Activated T-helper 1 cell treated with anti-CD3 and anti-CD28 coated beads, Interleukin-2, amount 50 U/mL, for 16 hours (primary cell): ENCODE results near the gene PNO1.
"Not testable (repeated sequence)": the region's sequence is repeated elsewhere in the genome, so short reads cannot be mapped to it uniquely, and the experiment has no call there.

ENCODE experiments used
- DNase-seq, 2 donors: peaks; one replicate each; pipeline ENCODE4 v3.0.0-alpha.2; 2020; ENCODE audit warnings: low read depth in 1 of 2, low spot score in 1 of 2

PNO1 gene

DNA sequence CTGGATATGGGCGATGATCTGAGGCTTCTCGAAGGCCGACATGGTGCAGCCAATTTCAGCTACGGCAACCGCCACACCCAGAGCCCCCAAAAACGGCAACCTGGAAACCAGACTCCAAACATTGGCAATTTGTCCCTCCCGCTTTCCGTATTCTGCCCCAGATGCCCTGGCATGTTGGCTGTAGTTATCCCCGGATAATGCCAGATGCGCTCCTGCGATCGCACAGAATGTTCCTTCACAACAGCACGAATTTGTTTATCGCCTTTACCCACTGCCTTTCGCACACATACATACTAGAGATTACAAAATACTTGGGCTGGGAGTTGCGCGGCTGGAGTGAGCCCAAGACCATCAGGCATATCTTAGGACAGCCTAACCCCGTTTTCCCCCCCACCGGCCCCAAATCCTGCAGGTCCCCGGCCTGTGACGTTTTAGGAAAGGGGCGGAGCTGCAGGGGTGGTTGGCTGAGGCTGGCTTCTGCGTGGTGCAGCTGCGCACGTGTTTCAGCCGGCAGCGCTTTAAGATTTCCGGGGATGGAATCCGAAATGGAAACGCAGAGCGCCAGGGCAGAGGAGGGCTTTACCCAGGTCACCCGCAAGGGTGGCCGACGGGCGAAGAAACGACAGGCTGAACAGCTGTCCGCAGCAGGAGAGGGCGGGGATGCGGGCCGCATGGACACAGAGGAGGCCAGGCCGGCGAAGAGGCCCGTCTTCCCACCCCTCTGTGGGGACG lies at the start of gene PNO1:
Gene PNO1 (plus strand): TSS at position 487 of the 732 bp plus-strand sequence. CDS start 47 bp downstream, at position 534.
- peak; percentile 94 to 95 for DNase-seq

DNA sequence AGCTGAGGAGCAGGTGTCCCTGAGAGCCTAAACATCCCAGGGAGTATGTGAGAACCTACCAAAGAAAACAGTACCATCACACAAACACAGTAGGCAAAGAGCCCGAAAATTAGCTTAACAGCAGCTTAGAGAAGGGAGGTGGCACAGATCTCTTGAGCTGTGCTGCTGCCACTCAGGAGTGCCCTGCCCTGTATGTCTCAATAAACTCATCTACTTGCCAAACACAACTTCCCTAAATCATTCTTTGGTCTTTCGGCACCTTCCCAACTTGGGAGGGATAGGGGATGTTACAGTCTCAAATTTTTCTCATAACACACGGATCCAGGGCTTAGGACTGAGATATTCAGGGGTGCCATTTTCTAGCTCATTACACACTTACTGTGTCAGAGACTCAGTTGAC lies 49.6 kb upstream of the PNO1 start:
- DNase-seq = no peak

DNA sequence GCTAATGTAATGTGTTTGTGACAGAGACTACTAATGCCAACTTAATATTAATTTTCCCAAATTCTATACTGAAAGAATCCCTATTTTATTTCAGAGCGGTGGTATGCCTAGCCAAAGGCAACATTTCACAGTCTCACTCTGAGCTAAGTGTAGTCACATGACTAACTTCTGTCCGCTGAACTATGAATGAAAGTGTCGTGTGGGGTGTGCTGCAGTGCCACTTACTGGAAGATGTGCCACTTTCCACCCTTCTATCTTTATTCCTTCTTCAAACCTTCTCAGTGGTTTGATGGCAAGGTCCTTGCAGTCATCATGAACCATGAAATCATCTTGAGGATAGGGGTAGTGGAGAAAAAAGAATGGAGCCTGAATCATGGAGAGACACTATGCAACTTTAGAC lies 47.6 kb upstream of the PNO1 start:
- DNase-seq = no peak

DNA sequence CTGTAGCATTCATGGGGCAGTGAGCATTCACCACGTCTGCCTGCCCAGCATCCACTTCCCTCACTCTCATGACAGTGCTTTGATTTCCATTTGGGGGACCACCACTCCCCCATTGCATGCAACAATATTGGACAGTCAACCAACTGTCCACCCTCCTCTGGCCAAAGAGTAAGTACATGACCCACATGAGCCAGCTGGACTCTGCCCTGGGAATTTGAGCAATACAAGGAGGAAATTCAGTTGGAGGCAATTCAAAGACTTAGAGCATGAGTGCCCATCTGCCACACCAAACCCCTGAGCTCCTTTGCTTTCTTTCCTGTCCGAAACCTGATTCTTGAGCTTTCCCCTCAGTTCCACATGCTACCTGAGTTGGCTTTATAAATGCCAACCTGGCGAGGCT lies 41.7 kb upstream of the PNO1 start:
- no peak for DNase-seq

DNA sequence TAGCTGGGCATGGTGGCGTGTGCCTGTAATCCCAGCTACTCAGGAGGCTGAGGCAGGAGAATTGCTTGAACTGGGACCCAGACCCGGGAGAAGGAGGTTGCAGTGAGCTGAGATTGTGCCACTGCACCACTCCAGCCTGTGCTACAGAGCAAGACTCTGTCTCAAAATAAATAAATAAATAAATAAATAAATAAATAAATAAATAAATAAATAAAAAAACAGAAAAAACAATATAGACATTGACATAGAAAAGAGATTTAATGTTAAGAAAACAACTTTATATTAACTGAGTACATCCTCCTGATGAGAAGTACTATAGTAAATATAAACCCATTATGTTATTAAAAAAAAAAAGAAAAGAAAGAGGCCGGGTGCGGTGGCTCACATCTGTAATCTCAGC lies 39.8 kb upstream of the PNO1 start:
- not testable (repeated sequence) for DNase-seq

DNA sequence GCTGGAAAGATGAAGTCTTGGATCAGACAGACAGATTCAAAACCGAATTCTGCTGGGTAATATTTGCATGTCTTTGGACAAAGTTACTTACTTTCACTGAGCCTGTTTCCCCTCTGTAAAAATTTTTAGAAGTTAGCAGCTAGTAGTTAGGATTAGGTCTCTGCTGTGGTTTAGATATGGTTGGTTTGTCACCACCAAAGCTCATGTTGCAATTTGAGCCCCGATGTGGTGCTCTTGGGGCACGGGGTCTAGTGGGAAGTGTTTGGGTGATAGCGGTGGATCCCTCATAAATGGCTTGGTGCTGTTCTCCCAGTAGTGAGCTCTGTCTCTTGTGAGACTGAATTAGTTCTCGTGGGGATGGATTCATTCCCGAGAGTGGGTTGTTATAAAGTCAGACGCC lies 38.9 kb upstream of the PNO1 start:
- DNase-seq = no peak

DNA sequence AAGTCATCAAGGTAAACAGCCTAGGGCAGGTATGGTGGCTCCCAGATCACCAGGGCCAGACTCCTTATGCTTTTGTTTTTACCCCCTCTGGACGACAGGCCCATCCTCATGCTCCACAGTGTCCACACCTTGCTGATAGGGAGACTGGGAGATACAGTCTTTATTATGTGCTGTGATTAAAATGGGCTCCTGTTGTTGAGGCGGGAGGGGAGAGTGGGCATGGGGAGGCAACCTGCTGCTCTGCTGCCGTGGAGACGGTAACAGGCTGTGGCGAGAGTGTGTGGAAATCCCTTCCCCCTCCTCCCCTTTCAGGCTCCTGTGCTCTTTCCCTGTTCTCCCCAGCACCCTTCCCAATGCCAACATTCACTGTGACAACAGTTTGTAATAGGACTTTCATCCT lies 38.2 kb upstream of the PNO1 start:
- DNase-seq = no peak

DNA sequence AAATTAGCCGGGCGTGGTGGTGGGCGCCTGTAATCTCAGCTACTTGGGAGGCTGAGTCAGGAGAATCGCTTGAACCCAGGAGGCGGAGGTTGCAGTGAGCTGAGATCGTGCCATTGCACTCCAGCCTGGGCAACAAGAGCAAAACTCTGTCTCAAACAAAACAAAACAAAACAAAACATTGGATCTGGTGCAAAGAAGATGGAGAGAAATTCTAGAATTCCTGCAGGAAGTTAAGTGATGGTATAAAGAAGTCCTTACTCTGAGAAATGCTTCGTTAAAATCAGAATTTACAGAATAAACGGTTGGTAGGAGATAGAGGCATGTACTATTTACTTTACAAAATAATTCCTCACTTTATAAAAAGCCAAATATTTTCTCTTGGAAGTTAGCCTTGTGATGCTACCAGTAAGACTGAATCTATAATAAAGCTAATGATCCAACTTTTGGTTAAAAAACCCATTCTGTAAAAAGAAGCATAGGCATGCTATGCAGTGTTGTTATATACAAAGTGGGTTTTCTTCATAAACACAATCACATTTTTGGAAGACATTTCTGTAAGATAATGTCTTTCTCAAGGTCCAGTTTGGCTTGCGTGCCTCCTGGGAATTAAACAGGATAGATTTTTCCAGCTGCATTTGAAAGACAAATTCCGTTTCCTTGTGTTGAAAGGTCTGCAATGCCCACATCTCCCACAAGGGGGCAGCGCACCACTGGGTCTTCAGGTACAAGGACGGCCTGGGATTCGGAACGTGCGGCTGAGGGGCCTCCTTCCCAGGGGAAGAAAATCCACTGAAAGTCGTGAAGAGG lies 35.6 kb upstream of the PNO1 start:
- peak; percentile 55 to 61 for DNase-seq

DNA sequence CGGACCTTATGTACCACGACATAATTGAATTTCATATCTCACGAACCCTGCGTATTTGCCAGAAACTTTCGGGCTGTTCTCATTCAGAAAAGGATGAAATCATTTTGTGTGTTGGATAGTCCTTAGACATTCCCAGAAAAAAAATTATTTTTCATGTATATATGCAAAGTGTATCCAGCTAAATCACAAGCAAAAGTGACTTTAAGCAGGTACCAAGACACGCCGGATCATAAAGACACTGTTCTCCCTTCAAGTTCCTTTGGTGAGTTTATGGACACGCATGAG lies 35.1 kb upstream of the PNO1 start:
- no peak for DNase-seq

DNA sequence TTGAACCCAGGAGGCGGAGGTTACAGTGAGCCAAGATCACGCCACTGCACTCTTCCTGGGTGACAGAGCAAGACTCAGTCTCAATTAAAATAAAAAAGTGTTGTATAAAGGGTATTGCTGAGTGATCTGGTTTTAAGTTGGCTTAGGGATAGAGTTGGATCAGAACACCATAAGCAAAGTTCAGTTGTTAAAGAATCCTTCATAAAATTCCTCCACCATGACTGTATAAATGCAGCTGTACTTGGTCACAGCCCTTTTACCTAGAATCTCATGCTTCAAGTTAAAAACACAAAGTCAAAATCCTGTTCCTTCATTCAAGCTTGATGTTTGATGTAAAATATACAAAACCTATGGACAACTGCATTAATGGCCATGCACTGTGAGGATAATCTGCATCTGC lies 33.4 kb upstream of the PNO1 start:
- no peak for DNase-seq

DNA sequence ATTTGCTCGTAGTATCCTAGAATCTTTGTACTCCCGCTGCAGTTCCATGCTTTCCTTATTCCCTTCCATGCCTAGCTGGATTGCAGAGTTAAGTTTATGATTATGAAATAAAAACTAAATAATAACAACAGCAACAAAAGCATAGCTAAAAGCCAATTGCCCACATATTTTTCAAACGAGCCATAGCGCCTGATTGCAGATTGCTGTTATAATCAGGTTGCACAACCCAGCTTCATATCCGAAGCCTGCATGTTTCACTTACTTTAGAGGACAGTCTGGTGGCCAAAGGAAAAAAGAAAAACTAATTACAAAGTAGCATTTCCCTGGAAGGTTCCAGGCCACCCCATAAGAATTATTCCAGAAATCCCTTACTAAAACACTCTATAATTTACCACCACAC lies 31.9 kb upstream of the PNO1 start:
- no peak for DNase-seq

DNA sequence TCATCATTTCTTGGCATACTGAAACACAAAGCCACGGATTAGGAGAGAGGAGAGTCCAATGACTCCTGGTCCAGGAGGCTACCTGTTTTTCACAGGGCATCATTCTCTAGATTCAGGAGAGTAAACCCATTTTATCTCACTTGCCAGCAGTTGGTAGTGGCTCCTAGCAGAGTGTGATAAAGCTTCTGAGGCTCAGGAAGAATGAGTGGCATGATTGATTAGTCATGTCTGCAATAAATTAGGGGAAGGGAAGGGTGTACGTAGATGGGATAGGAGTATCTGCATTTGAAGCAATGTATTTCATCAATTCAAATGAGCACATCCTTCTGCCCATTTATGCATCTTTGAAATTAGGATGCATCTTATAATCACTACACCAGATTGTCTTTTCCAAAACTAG lies 31.1 kb upstream of the PNO1 start:
- DNase-seq = no peak

DNA sequence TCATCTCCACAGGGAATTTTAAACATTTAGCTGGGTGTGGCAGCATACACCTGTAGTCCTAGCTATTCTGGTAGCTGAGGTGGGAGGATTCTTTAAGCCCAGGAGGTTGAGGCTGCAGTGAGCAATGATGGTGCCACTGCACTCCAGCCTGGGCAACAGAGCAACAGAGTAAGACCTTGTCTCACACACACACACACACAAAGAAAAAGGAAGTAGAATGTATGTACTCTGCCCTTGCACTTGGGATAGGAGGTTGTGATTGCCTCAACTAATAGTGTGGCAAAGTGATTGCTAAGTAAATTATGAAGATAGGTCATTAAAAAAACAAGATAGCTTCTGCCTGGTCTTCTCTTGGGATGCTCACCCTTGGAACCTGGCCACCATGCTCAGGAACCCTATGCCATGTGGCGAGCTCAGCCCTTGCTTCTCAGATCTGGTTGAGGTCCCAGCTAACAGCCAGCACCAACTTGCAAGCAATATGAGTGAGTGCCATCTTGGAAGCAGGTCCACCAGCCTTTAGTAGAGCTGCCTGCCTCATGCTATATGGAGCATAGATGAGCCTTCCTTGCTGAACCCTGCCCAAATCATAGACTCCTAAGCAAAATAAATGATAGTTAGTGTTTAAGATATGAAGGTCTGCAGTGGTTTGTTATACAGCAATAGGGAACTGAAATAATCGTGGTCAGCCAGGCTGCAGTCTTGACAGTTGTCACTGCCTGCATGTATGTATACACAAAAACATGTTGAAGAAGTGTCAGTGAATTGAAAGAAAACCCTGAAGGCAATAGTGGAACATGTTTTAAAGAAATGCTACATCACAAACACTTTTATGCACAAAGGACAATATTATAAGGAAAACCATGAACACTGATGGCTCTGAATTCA lies 30.1 kb upstream of the PNO1 start:
- DNase-seq = no peak

DNA sequence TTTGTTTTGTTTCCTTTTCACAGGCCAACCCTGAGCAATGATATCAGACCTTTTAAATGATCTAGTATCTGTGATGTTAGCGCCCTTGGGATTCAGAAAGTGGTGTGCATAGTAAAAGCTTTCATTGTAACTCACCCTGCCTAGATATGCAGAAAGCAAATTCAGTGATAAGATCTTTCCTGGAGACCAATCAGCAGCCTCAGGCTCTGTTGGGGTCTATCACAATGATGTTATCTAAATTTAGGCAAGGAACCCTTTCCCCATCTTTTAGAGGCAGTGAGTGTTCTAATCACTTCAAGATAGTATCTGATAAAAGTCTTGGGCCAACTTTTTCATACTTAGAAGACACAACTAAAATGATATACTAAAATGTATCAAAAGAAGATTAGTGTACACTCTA lies 23.6 kb upstream of the PNO1 start:
- no peak for DNase-seq

DNA sequence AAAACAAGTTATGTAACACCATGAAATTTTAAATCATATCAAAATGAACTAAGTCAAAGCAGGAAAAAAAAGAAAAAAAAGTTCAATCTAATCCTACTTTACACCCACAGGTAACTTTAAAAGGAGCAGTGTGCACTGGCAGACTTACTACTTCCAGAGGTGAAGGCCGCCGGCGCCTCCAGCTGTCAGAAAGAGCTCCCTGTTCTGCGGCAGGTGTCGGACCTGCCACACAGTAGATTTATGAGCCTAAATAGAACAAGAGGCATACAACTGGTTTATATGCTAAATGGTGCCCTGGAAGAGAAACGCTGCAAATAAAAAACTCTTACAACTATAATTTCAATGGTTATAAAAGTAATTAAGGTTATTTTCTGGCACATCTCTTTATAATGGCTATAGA lies 23.1 kb upstream of the PNO1 start:
- DNase-seq = no peak

DNA sequence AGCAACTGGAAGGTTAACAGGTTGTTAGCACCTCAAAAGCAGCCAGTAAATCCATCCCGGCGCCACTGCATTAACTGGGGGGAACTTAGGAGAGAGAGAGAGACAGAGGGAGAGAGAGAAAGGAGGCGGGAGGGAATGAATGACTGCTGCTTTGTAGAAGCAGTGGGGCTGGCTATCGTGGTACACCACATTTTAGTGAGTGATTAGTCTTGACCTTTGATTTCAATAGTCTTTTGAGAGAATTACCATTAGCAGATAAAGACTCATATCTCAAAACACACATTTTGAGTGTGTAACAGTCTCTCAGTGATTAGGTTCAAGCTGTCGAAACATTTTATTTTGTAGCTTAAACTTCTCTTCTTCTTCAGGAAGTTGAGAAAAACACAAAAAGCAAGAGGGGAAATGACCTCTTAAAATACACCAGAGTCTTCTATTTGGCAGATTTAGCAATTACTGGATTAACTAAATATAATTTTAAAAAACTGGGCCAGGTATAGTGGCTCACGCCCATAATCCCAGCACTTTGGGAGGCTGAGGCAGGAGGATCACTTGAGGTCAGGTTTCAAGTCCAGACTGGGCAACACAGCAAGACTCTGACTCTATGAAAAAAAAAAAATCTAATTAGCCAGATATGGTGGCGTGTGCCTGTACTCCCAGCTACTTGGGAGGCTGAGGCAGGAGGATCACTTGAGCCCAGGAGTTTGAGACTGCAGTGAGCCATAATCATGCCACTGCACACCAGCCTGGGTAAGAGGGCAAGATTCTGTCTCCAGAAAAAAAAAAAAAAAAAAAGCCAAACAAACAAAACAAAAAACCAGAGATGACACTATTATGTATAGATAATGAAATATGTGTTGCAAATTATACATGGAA lies 22.0 kb upstream of the PNO1 start:
- DNase-seq = no peak

DNA sequence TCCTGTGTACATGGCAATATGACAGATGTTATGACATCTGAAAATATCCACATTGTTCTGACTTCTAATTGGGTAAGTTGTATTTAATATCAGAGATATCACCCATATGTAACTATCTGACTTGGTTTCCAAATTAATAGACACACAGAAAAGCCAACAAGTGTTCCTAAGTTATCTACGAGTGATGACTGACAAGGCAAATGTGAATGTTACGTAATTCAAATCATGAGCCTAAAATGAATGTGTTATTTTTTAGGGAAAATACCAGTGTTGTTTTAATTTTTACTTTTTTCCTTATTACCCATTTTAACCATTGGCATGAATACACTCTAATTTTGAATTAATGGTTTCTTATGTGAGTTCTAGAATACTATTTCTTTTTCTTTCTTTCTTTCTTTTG lies 15.8 kb upstream of the PNO1 start:
- DNase-seq = no peak

DNA sequence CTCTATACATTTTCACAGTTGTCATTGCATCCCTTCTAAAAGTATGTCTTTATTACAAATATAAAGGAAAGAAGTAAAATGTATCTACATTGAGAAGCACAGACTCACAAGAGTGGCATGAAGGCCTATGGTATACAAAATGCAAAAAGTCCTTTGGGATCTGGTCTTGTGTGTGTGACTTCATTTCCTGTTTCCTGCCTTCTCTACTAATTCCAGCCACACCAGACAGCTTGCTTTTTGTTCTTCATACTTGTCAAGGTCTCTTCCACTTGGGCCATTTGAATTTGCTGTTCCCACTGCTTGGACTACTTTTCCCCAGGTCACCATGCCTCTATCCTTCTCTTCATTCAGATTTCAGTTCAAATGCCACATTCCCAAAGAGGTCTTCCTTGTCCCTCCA lies 6.7 kb upstream of the PNO1 start:
- no peak for DNase-seq

DNA sequence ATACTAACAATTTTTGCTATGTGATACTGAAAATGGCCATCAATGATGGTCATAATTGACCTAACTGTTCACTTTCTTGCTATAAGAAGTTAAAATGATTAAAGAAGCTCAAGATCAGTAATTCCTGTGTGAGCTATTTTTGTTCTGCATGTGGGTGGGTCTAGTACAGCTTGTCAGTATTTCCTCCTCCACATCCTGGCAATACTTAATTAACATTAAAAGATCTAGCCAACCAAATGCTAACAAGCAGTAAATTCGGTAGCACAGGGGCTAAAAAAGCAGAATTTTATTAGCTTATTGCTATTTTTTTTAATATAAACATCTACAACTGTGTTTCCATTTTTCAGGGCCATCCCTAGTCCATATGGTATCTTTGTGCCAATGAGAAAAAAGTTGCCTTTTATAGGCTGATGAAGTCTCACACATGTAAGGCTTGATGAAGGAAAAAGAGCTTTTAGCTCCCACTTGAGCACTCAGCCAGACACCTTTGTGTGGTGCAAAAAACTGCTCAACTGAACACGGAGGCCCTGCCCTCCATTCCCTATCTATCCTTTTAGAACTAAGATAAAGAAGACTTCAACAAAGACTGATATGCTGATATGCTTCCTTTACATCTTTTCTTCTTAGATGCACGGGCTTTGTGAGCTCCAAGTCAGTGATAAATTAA lies 4.9 kb upstream of the PNO1 start:
- DNase-seq = no peak

DNA sequence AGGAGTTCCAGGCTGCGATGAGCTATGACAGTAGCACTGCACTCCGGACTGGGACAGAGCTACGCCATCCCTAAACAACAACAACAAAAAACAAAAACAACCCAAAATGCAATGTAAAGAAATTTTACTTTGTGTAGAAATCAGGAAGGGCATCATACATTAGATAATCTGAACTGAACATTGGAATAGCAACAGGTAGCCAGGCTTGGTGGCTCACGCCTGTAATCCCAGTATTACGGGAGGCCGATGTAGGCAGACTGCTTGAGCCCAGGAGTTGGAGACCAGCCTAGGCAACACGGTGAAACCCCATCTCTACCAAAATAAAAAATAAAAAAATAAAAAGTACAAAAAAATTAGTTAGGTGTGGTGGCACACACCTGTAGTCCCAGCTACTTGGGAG lies 2.1 kb upstream of the PNO1 start:
- no peak for DNase-seq

DNA sequence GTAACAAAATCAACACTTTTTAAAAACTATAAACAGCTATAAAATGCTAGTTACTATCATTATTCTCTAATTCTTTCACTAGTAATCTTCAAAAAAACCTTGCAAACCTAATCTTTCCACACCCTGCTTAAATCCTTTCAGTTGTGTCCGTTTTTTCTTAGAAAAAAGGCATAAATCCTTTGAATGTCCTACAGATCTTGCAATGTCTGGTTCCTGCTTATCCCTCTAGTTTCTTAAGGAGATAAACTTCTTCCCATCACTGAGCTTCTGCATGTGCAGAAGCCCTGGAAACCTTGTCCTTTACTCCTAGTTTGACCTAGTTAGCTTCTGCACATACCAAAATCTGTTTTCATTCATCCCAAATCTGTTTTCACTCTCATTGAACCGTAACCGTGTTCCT lies 1.3 kb upstream of the PNO1 start:
- DNase-seq = no peak
